BLaER1 treated with 17β-estradiol and CSF1 and Interleukin-3, amounts not matched to agents 10 nM and 100 nM (cell line): Measurements from ENCODE around the gene HNRNPL.

Experiments used
- H3K27ac ChIP-seq, 11 experiments: shearing (Covaris generic); formaldehyde crosslinking; 2 replicates each; pipeline ENCODE4 v1.8.1; 2022
- H3K27me3 ChIP-seq, 11 experiments: shearing (Covaris generic); formaldehyde crosslinking; 2 replicates each; pipeline ENCODE4 v1.8.1; 2022
- H3K36me3 ChIP-seq, 11 experiments: shearing (Covaris generic); formaldehyde crosslinking; 2 replicates each; pipeline ENCODE4 v1.8.1; 2022
- H3K4me1 ChIP-seq, 10 experiments: shearing (Covaris generic); formaldehyde crosslinking; 2 replicates each; pipeline ENCODE4 v1.8.1; 2022
- H3K4me2 ChIP-seq, 11 experiments: shearing (Covaris generic); formaldehyde crosslinking; 2 replicates each; pipeline ENCODE4 v1.8.1; 2022
- H3K4me3 ChIP-seq, 10 experiments: shearing (Covaris generic); formaldehyde crosslinking; 2 replicates each; pipeline ENCODE4 v1.8.1; 2022
- H3K9ac ChIP-seq, 11 experiments: shearing (Covaris generic); formaldehyde crosslinking; 2 replicates each; pipeline ENCODE4 v1.8.1; 2022
- H3K9me3 ChIP-seq, 11 experiments: shearing (Covaris generic); formaldehyde crosslinking; replicated peaks in 1 of 11; 2 replicates each; pipeline ENCODE4 v1.8.1; 2022
- H4K20me1 ChIP-seq, 11 experiments: shearing (Covaris generic); formaldehyde crosslinking; 2 replicates each; pipeline ENCODE4 v1.8.1; 2022
- Cebpa-rat ChIP-seq, 11 experiments: shearing (Covaris generic); IDR thresholded peaks; 2 replicates each; pipeline ENCODE4 v1.8.1; 2022

Gene HNRNPL

GRCh38 chr19:38788478-38789243, 61.1 kb downstream of the HNRNPL start, which contains the start of gene LGALS7B:
LGALS7B (plus strand) TSS chr19:38789200; CDS start chr19:38789227, 27 bp downstream.
- Histone ChIP-seq H3K27ac (no peak within 1 kb of the TSS), H3K4me1 (peaks cover 0 to 8% (median 3%) of the 10 kb centered on the region in 10 experiments; a peak in 5 of 20 replicates), H3K9ac (no peak within 1 kb of the TSS), H3K27me3 (peaks cover 13 to 17% (median 17%) of the 10 kb centered on the region in 11 experiments), H4K20me1 (no peaks in the 10 kb centered on the region), H3K4me2 (no peak within 1 kb of the TSS), H3K4me3 (no peak within 1 kb of the TSS), H3K36me3 (no peaks in the 10 kb centered on the region), H3K9me3 (no peaks in the 10 kb centered on the region)
- no peak for TF ChIP-seq Cebpa-rat (IDR thresholded peaks at IDR 0.05)

GRCh38 chr19:38786572-38787265, 63.1 kb downstream of the HNRNPL start:
- no peak overlapping the region for H3K4me3 ChIP-seq
- no peak overlapping the region for H3K27ac ChIP-seq
- no peak for TF ChIP-seq Cebpa-rat (IDR thresholded peaks at IDR 0.05)
- no peak overlapping the region for H3K9ac ChIP-seq
- no peaks in the 10 kb centered on the region for H3K36me3 ChIP-seq
- no peaks in the 10 kb centered on the region for H3K9me3 ChIP-seq
- H3K4me2 ChIP-seq = no peak overlapping the region
- H3K27me3 ChIP-seq = no peaks in the 10 kb centered on the region
- H4K20me1 ChIP-seq = no peaks in the 10 kb centered on the region
- H3K4me1 ChIP-seq = peaks cover 0 to 17% (median 13%) of the 10 kb centered on the region in 10 experiments; a peak in 15 of 20 replicates
